ENCODE data around the gene EVC. TPM values are rescaled to one million over a fixed set of nuclear protein-coding genes. Genes with fewer than 3 reads are reported as not detected.

The EVC gene
- total RNA-seq, 1 experiment from 2014 or later = not detected

DNA sequence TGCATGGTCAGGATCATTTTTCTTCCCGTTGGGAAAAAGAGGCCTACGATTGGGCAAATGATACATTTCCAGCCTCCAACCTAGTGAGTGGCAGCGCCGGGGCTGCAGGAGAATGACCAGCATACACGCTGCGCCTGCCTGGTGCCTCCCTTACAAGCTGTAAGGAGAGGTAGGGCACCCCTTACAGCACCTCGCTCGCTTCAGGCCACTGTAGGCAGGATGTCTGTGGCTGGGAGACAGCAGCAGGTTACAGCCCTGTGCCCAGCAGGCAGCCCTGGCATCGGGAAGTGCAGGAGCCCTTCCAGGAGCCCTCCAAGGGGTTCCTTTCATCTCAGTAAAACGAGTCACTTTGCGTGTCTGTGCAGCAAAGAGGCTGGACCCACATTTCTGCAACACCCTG is 88.4 kb downstream of the EVC start:
- CTCF ChIA-PET = no interaction called here
- no peaks in the 10 kb centered on the region for H3K36me3 Mint-ChIP-seq (ENCODE audit: insufficient read depth, unreplicated experiment)
- H3K27me3 Mint-ChIP-seq (ENCODE audit: unreplicated experiment) = no peaks in the 10 kb centered on the region
- intact Hi-C loops (cut with micrococcal nuclease; ENCODE audit: unreplicated experiment) = no loop called here
- BruUV-seq (replicated peaks) = no TSS peak
- no peak for TF ChIP-seq CTCF (IDR thresholded peaks at IDR 0.05; ENCODE audit: unreplicated experiment)
- DNase-seq = no peak
- no peak overlapping the region for H3K4me3 Mint-ChIP-seq (ENCODE audit: low read depth, unreplicated experiment)
- H3K4me1 Mint-ChIP-seq (ENCODE audit: low read depth, unreplicated experiment) = no peaks in the 10 kb centered on the region
- H3K9me3 Mint-ChIP-seq (ENCODE audit: low read depth, unreplicated experiment) = peaks cover 3% of the 10 kb centered on the region
- H3K27ac Mint-ChIP-seq (ENCODE audit: unreplicated experiment) = no peak overlapping the region

DNA sequence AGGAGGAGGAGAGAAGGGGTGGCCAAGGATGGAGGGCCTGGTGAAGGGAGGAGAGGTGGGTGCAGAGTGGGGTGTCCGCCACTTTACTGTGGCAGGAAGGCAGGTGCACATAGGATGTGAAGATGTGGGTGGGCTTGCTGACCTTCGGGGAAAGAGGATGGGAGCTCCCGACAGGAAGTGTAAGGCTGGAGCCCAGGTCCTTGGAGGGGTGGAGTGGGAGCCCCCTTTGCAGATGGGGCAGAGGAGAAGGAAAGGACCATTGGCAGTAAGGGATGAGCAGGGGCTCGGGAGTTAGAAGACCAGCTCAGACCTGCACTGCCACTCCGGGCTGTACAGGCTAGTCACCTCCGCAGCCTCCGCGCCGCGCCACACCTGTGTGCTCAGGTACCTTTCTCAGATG is 89.5 kb downstream of the EVC start:
- Mint-ChIP-seq H3K27ac (ENCODE audit: unreplicated experiment) (no peak overlapping the region), H3K27me3 (ENCODE audit: unreplicated experiment) (no peaks in the 10 kb centered on the region), H3K9me3 (ENCODE audit: low read depth, unreplicated experiment) (peaks cover 3% of the 10 kb centered on the region), H3K4me1 (ENCODE audit: low read depth, unreplicated experiment) (no peaks in the 10 kb centered on the region), H3K4me3 (ENCODE audit: low read depth, unreplicated experiment) (no peak overlapping the region), H3K36me3 (ENCODE audit: insufficient read depth, unreplicated experiment) (no peaks in the 10 kb centered on the region)
- CTCF ChIA-PET = no interaction called here
- BruUV-seq (replicated peaks) = no TSS peak
- no peak for TF ChIP-seq CTCF (IDR thresholded peaks at IDR 0.05; ENCODE audit: unreplicated experiment)
- intact Hi-C loops (cut with micrococcal nuclease; ENCODE audit: unreplicated experiment) = no loop called here
- no peak for DNase-seq

GRCh38 chr4:5801696-5802095 is 90.7 kb downstream of the EVC start:
- Mint-ChIP-seq H3K9me3 (ENCODE audit: low read depth, unreplicated experiment) (no peaks in the 10 kb centered on the region), H3K4me1 (ENCODE audit: low read depth, unreplicated experiment) (no peaks in the 10 kb centered on the region), H3K36me3 (ENCODE audit: insufficient read depth, unreplicated experiment) (no peaks in the 10 kb centered on the region), H3K4me3 (ENCODE audit: low read depth, unreplicated experiment) (no peak overlapping the region), H3K27me3 (ENCODE audit: unreplicated experiment) (no peaks in the 10 kb centered on the region), H3K27ac (ENCODE audit: unreplicated experiment) (no peak overlapping the region)
- intact Hi-C loops (cut with micrococcal nuclease; ENCODE audit: unreplicated experiment) = no loop called here
- DNase-seq = no peak
- CTCF ChIA-PET = no interaction called here
- BruUV-seq (replicated peaks) = no TSS peak
- no peak for TF ChIP-seq CTCF (IDR thresholded peaks at IDR 0.05; ENCODE audit: unreplicated experiment)

GRCh38 chr4:5802565-5802964 is 91.6 kb downstream of the EVC start:
- no TSS peak for BruUV-seq (replicated peaks)
- TF ChIP-seq CTCF (IDR thresholded peaks at IDR 0.05; ENCODE audit: unreplicated experiment) = no peak
- no peak for DNase-seq
- Mint-ChIP-seq H3K36me3 (ENCODE audit: insufficient read depth, unreplicated experiment) (no peaks in the 10 kb centered on the region), H3K27ac (ENCODE audit: unreplicated experiment) (no peak overlapping the region), H3K4me1 (ENCODE audit: low read depth, unreplicated experiment) (no peaks in the 10 kb centered on the region), H3K4me3 (ENCODE audit: low read depth, unreplicated experiment) (no peak overlapping the region), H3K27me3 (ENCODE audit: unreplicated experiment) (no peaks in the 10 kb centered on the region), H3K9me3 (ENCODE audit: low read depth, unreplicated experiment) (peaks cover 2% of the 10 kb centered on the region)
- CTCF ChIA-PET = no interaction called here
- intact Hi-C loops (cut with micrococcal nuclease; ENCODE audit: unreplicated experiment) = no loop called here

- DNase-seq = no peak
- H3K9me3 Mint-ChIP-seq (ENCODE audit: low read depth, unreplicated experiment) = peaks cover 2% of the 10 kb centered on the region
- intact Hi-C loops (cut with micrococcal nuclease; ENCODE audit: unreplicated experiment) = no loop called here
- no peaks in the 10 kb centered on the region for H3K27me3 Mint-ChIP-seq (ENCODE audit: unreplicated experiment)
- no peak overlapping the region for H3K4me3 Mint-ChIP-seq (ENCODE audit: low read depth, unreplicated experiment)
- H3K27ac Mint-ChIP-seq (ENCODE audit: unreplicated experiment) = no peak overlapping the region
- H3K36me3 Mint-ChIP-seq (ENCODE audit: insufficient read depth, unreplicated experiment) = no peaks in the 10 kb centered on the region
- CTCF ChIA-PET = no interaction called here
- BruUV-seq (replicated peaks) = no TSS peak
- no peak for TF ChIP-seq CTCF (IDR thresholded peaks at IDR 0.05; ENCODE audit: unreplicated experiment)
- H3K4me1 Mint-ChIP-seq (ENCODE audit: low read depth, unreplicated experiment) = no peaks in the 10 kb centered on the region
These were observed 93.7 kb downstream of the EVC start for GRCh38 chr4:5804656-5805055.

Measured in Calu3 (cell line).